Measurements from ENCODE around the gene ST6GALNAC2.
"Not testable (repeated sequence)": the region's sequence is repeated elsewhere in the genome, so short reads cannot be mapped to it uniquely, and the experiment has no call there.

Gene ST6GALNAC2
- total RNA-seq = 1.2 to 4.0 (median 2.0) reads per million in 17 experiments

DNA sequence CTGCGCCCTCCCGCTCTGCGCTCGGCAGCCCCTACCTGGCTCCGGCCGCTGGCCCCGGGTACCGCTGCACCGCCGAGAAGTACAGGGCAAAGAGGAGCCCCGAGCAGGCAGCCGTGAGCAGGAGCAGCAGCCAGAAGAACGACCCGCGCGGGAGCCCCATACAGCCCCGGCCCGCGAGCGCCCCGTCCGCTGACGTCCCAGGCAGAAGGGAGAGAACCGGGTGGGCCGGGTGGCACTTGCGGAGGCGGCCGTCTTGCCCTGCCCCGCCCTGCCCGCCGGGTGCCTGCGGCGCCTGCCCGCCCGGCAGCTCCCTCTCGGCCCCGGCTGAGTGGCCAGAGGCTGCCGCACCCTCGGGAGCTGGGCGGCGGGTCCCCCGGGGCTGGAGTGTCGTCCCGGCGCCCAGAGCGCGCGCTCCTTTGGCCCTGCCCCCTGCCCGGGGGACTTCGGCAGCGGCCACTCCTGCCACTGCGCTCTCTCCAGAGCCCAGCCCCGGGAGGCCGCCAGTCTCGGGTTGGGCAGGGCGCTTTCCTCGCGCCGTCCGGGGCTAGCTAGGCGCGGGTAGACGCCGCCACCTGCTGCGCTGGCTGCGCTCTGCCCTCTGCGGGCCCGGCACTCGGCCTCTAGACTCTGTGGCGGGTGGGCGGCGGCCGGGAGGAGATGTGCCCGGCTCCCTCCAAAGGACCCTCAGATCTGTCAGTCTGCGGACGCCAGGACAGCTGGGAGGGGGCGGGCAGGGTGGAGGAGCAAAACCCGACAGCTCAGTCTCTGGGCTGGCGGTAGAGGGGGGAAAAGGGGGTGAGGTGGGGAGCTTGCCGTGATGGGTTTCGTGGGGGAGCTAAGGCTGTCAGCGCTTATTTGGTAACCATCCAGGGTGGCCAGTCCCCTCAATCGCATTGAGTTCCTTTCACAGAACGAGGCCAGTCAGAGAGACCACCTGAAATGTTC lies at the start of gene ST6GALNAC2:
Gene ST6GALNAC2, minus strand, starts transcription at position 212 of the 945 bp plus-strand sequence. Its CDS starts 52 bp downstream, at position 160.
- DNase-seq = peak; percentile 76 to 89 (median 85)

GRCh38 chr17:76635039-76635438 lies 49.4 kb upstream of the ST6GALNAC2 start:
- no peak for DNase-seq

GRCh38 chr17:76633628-76634328 lies 48.1 kb upstream of the ST6GALNAC2 start:
- no peak for DNase-seq

DNA sequence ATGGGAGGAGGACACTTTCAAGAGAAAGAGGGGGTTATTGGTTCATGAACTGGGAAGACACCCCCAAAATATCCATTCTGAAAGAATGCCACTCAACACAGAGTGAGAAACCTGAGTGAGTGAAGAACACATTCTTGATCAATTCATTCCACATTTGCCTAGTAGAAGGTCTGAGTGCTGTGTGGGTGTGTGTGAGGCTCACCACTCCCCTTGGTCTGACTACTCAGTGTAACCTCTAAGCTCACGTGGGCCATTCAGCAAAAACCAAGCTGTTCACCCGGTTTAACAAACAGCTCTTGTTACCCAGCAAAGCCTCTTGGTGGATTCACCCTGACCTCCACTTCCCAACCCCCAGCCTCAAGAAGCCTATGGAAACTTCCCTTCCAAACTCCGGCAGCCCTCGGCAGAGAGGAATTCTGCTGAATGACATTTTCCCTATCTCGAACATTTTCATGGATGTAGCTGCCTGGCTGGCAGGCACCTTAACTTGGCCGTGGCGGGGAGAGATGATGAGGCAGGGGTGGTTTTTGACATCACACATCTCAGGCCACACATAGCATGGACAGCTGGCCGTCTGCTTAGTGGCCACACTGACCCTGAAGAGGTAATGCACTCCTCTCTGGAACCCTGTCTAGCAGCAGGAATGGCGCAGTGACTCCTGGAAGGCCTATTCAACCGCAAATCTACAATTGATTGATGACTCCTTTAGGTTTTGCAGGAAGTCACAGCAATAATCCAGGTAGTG lies 46.3 kb upstream of the ST6GALNAC2 start:
- DNase-seq = peak in 1 of 4 experiments; percentile 17

- DNase-seq = peak in 1 of 4 experiments; percentile 25
These were observed 44.5 kb upstream of the ST6GALNAC2 start for GRCh38 chr17:76630151-76630550.

- DNase-seq = no peak
These were observed 41.9 kb upstream of the ST6GALNAC2 start for GRCh38 chr17:76627510-76627909.

DNA sequence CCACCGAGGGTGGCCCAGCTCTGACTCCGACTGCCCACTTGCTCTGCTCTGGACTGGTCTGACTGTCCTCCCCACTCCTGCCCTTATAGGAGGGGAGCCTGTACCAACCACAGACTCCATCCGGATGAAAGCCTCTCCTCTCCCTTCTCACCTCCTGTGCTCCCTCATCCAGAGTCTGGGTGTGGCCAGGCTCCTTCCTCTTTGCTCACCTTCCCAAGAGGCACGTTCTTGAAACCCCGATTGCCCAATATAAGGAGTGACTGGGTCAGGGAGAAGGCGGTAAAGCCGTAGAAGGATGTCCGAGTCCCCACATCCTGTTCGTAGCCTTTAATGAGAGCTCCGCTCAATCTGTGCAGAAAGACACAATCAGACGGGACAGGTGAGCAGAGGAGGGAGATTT lies 40.8 kb upstream of the ST6GALNAC2 start:
- no peak for DNase-seq

GRCh38 chr17:76625496-76625895 lies 39.8 kb upstream of the ST6GALNAC2 start:
- no peak for DNase-seq

- peak; percentile 77 to 92 (median 87) for DNase-seq
These were observed 37.8 kb upstream of the ST6GALNAC2 start for GRCh38 chr17:76623271-76624146.

GRCh38 chr17:76617838-76618237 lies 32.2 kb upstream of the ST6GALNAC2 start:
- no peak for DNase-seq

GRCh38 chr17:76614912-76615617 lies 29.4 kb upstream of the ST6GALNAC2 start:
- no peak for DNase-seq

GRCh38 chr17:76614064-76614759 lies 28.6 kb upstream of the ST6GALNAC2 start:
- DNase-seq = not testable (repeated sequence)

- peak in 1 of 4 experiments; percentile 21 for DNase-seq
These were observed 27.6 kb upstream of the ST6GALNAC2 start for GRCh38 chr17:76612977-76613851.

GRCh38 chr17:76612465-76612864 lies 26.8 kb upstream of the ST6GALNAC2 start:
- DNase-seq = no peak

DNA sequence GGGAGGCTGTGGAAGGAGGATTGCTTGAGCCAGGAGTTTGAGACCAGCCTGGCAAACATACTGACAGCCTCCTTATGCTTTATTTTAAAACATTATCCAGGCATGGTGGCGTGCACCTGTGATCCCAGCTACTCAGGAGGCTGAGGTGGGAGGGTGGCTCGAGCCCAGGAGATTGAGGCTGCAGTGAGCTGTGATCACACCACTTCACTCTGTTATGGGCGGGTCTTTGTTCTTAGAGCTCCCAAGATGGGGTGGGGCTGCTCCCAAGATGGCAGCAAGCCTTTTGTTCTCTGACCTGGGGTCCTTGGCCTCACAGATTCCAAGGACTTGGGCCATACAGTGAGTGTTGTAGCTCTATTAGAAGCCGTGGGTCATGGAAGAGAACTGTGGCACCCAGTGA lies 26.1 kb upstream of the ST6GALNAC2 start:
- DNase-seq = no peak

DNA sequence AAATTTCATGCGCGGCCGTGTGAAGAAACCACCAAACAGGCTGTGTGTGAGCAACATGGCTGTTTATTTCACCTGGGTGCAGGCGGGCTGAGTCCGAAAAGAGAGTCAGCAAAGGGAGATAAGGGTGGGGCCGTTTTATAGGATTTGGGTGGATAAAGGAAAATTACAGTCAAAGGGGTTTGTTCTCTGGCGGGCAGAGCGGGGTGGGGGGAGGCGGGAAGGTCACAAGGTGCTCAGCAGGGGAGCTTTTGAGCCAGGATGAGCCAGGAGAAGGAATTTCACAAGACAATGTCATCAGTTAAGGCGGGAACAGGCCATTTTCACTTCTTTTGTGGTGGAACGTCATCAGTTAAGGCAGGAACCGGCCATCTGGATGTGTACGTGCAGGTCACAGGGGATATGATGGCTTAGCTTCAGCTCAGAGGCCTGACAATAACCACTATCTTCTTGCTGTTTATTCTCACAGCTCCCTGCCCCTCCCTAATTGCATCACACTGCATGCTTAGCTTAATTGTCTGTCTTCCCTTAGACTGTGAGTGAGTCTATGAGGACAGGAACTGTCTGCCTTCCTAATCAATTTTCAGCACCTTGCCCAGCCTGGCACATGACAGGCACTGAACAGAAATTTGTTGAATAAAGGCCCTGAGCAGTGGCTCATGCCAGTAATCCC lies 25.6 kb upstream of the ST6GALNAC2 start:
- DNase-seq = not testable (repeated sequence)

GRCh38 chr17:76606685-76607084 lies 21.0 kb upstream of the ST6GALNAC2 start:
- DNase-seq = not testable (repeated sequence)

DNA sequence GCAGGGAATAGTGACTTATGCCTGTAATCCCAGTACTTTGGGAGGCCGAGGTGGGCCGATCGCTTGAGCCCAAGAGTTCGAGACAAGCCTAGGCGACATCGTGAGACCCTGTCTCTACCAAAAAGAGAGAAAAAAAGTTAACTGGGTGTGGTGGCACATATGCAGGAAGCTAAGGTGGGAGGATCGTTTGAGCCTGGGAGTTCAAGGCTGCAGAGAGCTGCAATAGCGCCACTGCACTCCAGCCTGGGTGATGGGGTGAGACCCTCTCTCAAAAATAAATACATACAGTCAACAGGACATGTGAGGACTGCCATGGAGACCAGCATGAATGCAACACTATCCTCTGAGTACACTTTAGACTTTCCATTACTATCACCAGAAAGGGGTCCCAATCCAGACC lies 15.4 kb upstream of the ST6GALNAC2 start:
- DNase-seq = no peak

All from suppressor macrophage (primary cell).